Endodermal cell (in vitro differentiated cells): ENCODE results near the gene HES6. TPM values are rescaled to one million over a fixed set of nuclear protein-coding genes. Genes with fewer than 3 reads are reported as not detected.

Source experiments
- DNase-seq: peaks from one replicate; pipeline ENCODE4 v3.0.0-alpha.2; 2017
- H3K27ac ChIP-seq: 2 replicates; pipeline ENCODE4 v1.5.1; 2013; ENCODE audit warnings: mild to moderate bottlenecking, low read depth, low read length, moderate library complexity
- H3K27me3 ChIP-seq: 2 replicates; pipeline ENCODE4 v1.6.1; 2013; ENCODE audit warnings: mild to moderate bottlenecking, low read length, moderate library complexity; ENCODE audit not compliant: insufficient read depth, control insufficient read depth, poor library complexity, severe bottlenecking
- H3K36me3 ChIP-seq: 2 replicates; pipeline ENCODE4 v1.7.0; 2013; ENCODE audit warnings: mild to moderate bottlenecking, low read length, moderate library complexity; ENCODE audit not compliant: control insufficient read depth, insufficient read depth
- H3K4me1 ChIP-seq: one replicate; pipeline ENCODE4 v1.7.0; 2013; ENCODE audit warnings: low read length; ENCODE audit not compliant: control insufficient read depth, insufficient read depth
- H3K4me3 ChIP-seq: 2 replicates; pipeline ENCODE4 v1.5.1; 2013; ENCODE audit warnings: mild to moderate bottlenecking, low read length, moderate library complexity
- H3K9ac ChIP-seq: 2 replicates; pipeline ENCODE4 v1.6.1; 2013; ENCODE audit warnings: mild to moderate bottlenecking, low read length, moderate library complexity; ENCODE audit not compliant: poor library complexity, severe bottlenecking; ENCODE audit errors: extremely low read depth
- H3K9me3 ChIP-seq: 2 replicates; pipeline ENCODE4 v1.6.1; 2013; ENCODE audit warnings: mild to moderate bottlenecking, low read length, moderate library complexity; ENCODE audit not compliant: control insufficient read depth
- H3K27ac Mint-ChIP-seq: 2 replicates; pipeline ENCODE4 v1.8.0; 2020; ENCODE audit warnings: mixed read lengths
- H3K27me3 Mint-ChIP-seq: 2 replicates; pipeline ENCODE4 v1.8.0; 2021; ENCODE audit warnings: mild to moderate bottlenecking, mixed read lengths; ENCODE audit not compliant: insufficient read depth
- H3K36me3 Mint-ChIP-seq: 2 replicates; pipeline ENCODE4 v1.8.0; 2020; ENCODE audit warnings: low read depth, mixed read lengths
- H3K4me1 Mint-ChIP-seq: 2 replicates; pipeline ENCODE4 v1.8.0; 2020; ENCODE audit warnings: mixed read lengths
- H3K4me3 Mint-ChIP-seq: 2 replicates; pipeline ENCODE4 v1.8.0; 2020; ENCODE audit warnings: mild to moderate bottlenecking, moderate library complexity, mixed read lengths
- H3K9me3 Mint-ChIP-seq: 2 replicates; pipeline ENCODE4 v1.8.0; 2020; ENCODE audit warnings: mild to moderate bottlenecking, mixed read lengths
- WGBS, 2 experiments: methylation state at CpG; one replicate each; pipeline versions ENCODE4 v1.1.5 to v1.1.7; 2013; ENCODE audit warnings: missing lambda C conversion rate in 2 of 2, mixed read lengths in 1 of 2; ENCODE audit not compliant: insufficient coverage in 1 of 2, insufficient read length in 1 of 2; 5-methylcytosine and 5-hydroxymethylcytosine counted together
- total RNA-seq, 2 donors: library from RNA; stranded (reverse); fragmentation: NEBNext Ultra II Directional in 1 of 2; extraction: Animal tissue kit (Norgen Biotek cat#: 25700) in 1 of 2; gene quantifications; 2 replicates in 1 of 2; 3 replicates in 1 of 2; pipeline ENCODE4 v1.2.1, GENCODE V29; 2021
- TF ChIP-seq, protein P1 (sequence below): fragments of 200-600 bp; sonication (generic); conservative IDR thresholded peaks from 2 replicates; pipeline ENCODE4 v1.5.0; 2021; ENCODE audit warnings: antibody characterized with exemption, mild to moderate bottlenecking

HES6 gene
- total RNA-seq, 2 donors from 2014 or later: 17.8 to 26.3 TPM

- Mint-ChIP-seq H3K4me3 (no peak overlapping the region), H3K4me1 (no peaks in the 10 kb centered on the region), H3K36me3 (peaks cover 49% of the 10 kb centered on the region), H3K27me3 (no peaks in the 10 kb centered on the region), H3K27ac (no peak overlapping the region), H3K9me3 (no peaks in the 10 kb centered on the region)
- H3K9me3 ChIP-seq: no peaks in the 10 kb centered on the region
- no peaks in the 10 kb centered on the region for H3K4me1 ChIP-seq
- TF ChIP-seq, protein P1, sequence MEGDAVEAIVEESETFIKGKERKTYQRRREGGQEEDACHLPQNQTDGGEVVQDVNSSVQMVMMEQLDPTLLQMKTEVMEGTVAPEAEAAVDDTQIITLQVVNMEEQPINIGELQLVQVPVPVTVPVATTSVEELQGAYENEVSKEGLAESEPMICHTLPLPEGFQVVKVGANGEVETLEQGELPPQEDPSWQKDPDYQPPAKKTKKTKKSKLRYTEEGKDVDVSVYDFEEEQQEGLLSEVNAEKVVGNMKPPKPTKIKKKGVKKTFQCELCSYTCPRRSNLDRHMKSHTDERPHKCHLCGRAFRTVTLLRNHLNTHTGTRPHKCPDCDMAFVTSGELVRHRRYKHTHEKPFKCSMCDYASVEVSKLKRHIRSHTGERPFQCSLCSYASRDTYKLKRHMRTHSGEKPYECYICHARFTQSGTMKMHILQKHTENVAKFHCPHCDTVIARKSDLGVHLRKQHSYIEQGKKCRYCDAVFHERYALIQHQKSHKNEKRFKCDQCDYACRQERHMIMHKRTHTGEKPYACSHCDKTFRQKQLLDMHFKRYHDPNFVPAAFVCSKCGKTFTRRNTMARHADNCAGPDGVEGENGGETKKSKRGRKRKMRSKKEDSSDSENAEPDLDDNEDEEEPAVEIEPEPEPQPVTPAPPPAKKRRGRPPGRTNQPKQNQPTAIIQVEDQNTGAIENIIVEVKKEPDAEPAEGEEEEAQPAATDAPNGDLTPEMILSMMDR: no peak
- DNase-seq: no peak
- H3K27me3 ChIP-seq: no peaks in the 10 kb centered on the region
- H3K36me3 ChIP-seq: peaks cover 58% of the 10 kb centered on the region
- no peak overlapping the region for H3K4me3 ChIP-seq
- H3K27ac ChIP-seq: no peak overlapping the region
- 89 to 97% methylated on average over 6 to 12 of the region's 12 CpGs for WGBS, 2 experiments
- H3K9ac ChIP-seq: no peak overlapping the region
Observed at GRCh38 chr2:238251331-238251730, 11.5 kb upstream of the HES6 start.

DNA sequence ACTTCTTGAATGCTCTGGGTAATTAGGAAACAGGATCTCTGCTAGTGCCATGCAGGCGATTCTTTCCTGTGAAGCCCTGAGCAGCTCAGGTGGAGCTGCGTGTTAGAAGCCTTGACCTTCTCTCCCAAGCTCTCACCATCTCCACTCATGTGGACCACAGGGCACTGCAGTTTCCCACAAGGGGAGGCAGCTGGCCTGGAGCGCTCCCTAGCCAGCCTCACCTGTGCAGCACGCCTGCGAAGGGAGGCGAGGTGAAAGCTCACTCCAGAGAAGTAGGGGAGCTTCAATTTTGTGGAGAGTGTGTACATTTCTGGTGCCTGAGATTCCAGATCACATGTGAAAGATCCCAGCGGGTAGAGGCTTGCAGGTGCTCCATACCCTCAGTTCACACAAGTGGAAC, 11.1 kb upstream of the HES6 start:
- Histone ChIP-seq H3K4me3 (no peak overlapping the region), H3K27ac (no peak overlapping the region), H3K4me1 (no peaks in the 10 kb centered on the region), H3K36me3 (peaks cover 54% of the 10 kb centered on the region), H3K9me3 (no peaks in the 10 kb centered on the region), H3K27me3 (no peaks in the 10 kb centered on the region), H3K9ac (no peak overlapping the region)
- no peaks in the 10 kb centered on the region for H3K4me1 Mint-ChIP-seq
- TF ChIP-seq, protein P1: no peak
- WGBS, 2 experiments: 94 to 100% methylated on average over 7 of the region's 7 CpGs
- H3K27me3 Mint-ChIP-seq: no peaks in the 10 kb centered on the region
- no peak overlapping the region for H3K4me3 Mint-ChIP-seq
- DNase-seq: no peak
- H3K27ac Mint-ChIP-seq: no peak overlapping the region
- H3K9me3 Mint-ChIP-seq: no peaks in the 10 kb centered on the region
- peaks cover 50% of the 10 kb centered on the region for H3K36me3 Mint-ChIP-seq

GRCh38 chr2:238247841-238248453, 8.1 kb upstream of the HES6 start:
- TF ChIP-seq, protein P1: no peak
- DNase-seq: no peak
- Mint-ChIP-seq H3K9me3 (no peaks in the 10 kb centered on the region), H3K4me3 (no peak overlapping the region), H3K27ac (no peak overlapping the region), H3K36me3 (peaks cover 54% of the 10 kb centered on the region), H3K4me1 (no peaks in the 10 kb centered on the region), H3K27me3 (no peaks in the 10 kb centered on the region)
- 86 to 90% methylated on average over 8 to 10 of the region's 10 CpGs for WGBS, 2 experiments
- no peaks in the 10 kb centered on the region for H3K9me3 ChIP-seq
- no peak overlapping the region for H3K27ac ChIP-seq
- H3K36me3 ChIP-seq: peaks cover 52% of the 10 kb centered on the region
- no peaks in the 10 kb centered on the region for H3K4me1 ChIP-seq
- no peak overlapping the region for H3K4me3 ChIP-seq
- H3K9ac ChIP-seq: no peak overlapping the region
- no peaks in the 10 kb centered on the region for H3K27me3 ChIP-seq
